AG08395 (cell line): ENCODE results near the gene RAB11FIP3.

Experiments used
- DNase-seq: peaks from one replicate; pipeline ENCODE4 v3.0.0; 2012; ENCODE audit warnings: mixed read lengths, low spot score

RAB11FIP3 gene

GRCh38 chr16:554640-555365 lies 129.4 kb downstream of the RAB11FIP3 start:
- DNase-seq, result peak; percentile 70

- DNase-seq, result no peak
Observed at GRCh38 chr16:555528-556473, 130.4 kb downstream of the RAB11FIP3 start.

GRCh38 chr16:556474-557173 lies 131.2 kb downstream of the RAB11FIP3 start:
- DNase-seq, result no peak

GRCh38 chr16:557463-558297 lies 132.2 kb downstream of the RAB11FIP3 start:
- no peak for DNase-seq

GRCh38 chr16:558298-559020 lies 133.0 kb downstream of the RAB11FIP3 start:
- DNase-seq, result no peak

- DNase-seq, result no peak
Observed at GRCh38 chr16:559021-559380, 133.6 kb downstream of the RAB11FIP3 start.

- no peak for DNase-seq
Observed at GRCh38 chr16:559411-560203, 134.2 kb downstream of the RAB11FIP3 start.

- DNase-seq, result no peak
Observed at GRCh38 chr16:560204-560700, 134.8 kb downstream of the RAB11FIP3 start, which contains the start of gene PRR35. PRR35 (plus strand) TSS chr16:560394; CDS start chr16:563295, 2,901 bp downstream.

GRCh38 chr16:560701-561412 lies 135.4 kb downstream of the RAB11FIP3 start:
- no peak for DNase-seq

- DNase-seq, result no peak
Observed at GRCh38 chr16:561413-561794, 136.0 kb downstream of the RAB11FIP3 start.

- no peak for DNase-seq
Observed at GRCh38 chr16:561957-562938, 136.8 kb downstream of the RAB11FIP3 start.

GRCh38 chr16:563072-563644 lies 137.7 kb downstream of the RAB11FIP3 start:
- no peak for DNase-seq

GRCh38 chr16:564690-565418 lies 139.4 kb downstream of the RAB11FIP3 start:
- no peak for DNase-seq

- no peak for DNase-seq
Observed at GRCh38 chr16:565419-566330, 140.2 kb downstream of the RAB11FIP3 start.

GRCh38 chr16:566475-567372 lies 141.3 kb downstream of the RAB11FIP3 start, which contains the start of gene NHLRC4:
NHLRC4 (plus strand) TSS chr16:567005; CDS start chr16:568048, 1,043 bp downstream.
- DNase-seq, result peak; percentile 67
